SK-N-MC (cell line): ENCODE results near the gene RALA.

Source experiments
- EZH2 ChIP-seq: fragments of 200-600 bp; sonication (generic); IDR thresholded peaks from one replicate; pipeline ENCODE4 v1.6.1; 2017; ENCODE audit warnings: antibody characterized with exemption
- FOXP2 ChIP-seq: optimal IDR thresholded peaks from 2 replicates; pipeline ENCODE3; 2011; ENCODE audit warnings: mild to moderate bottlenecking, moderate library complexity; ENCODE audit not compliant: insufficient read depth; ENCODE audit errors: extremely low read length, control extremely low read depth
- POLR2AphosphoS5 ChIP-seq: IDR thresholded peaks from 2 replicates; pipeline ENCODE4 v1.6.1; 2012; ENCODE audit warnings: mild to moderate bottlenecking, low read depth, low read length, borderline replicate concordance

- TF ChIP-seq EZH2 (no peak), POLR2AphosphoS5 (no peak), FOXP2 (no peak)
Measured at GRCh38 chr7:39664057-39664456, 40.7 kb downstream of the RALA start.
